ENCODE data around the gene NRG2.
A peak's percentile ranks its signal among the peaks of the same experiment; 100 is the strongest.

The NRG2 gene

GRCh38 chr5:139942243-139942642 lies 100.9 kb downstream of the NRG2 start:
- DNase-seq (ENCODE audit: low spot score): no peak

- DNase-seq (ENCODE audit: low spot score): no peak
Observed at GRCh38 chr5:139930406-139930805, 112.7 kb downstream of the NRG2 start.

- no peak for DNase-seq (ENCODE audit: low spot score)
Observed at GRCh38 chr5:139926797-139927503, 116.1 kb downstream of the NRG2 start.

GRCh38 chr5:139925650-139926640 lies 117.2 kb downstream of the NRG2 start:
- peak; percentile 30 for DNase-seq (ENCODE audit: low spot score)

GRCh38 chr5:139925216-139925562 lies 117.9 kb downstream of the NRG2 start:
- no peak for DNase-seq (ENCODE audit: low spot score)

GRCh38 chr5:139924294-139925215 lies 118.5 kb downstream of the NRG2 start:
- DNase-seq (ENCODE audit: low spot score): peak; percentile 30

GRCh38 chr5:139919308-139919707 lies 123.8 kb downstream of the NRG2 start:
- DNase-seq (ENCODE audit: low spot score): no peak

- no peak for DNase-seq (ENCODE audit: low spot score)
Observed at GRCh38 chr5:139915834-139916233, 127.3 kb downstream of the NRG2 start.

GRCh38 chr5:139915266-139915665 lies 127.8 kb downstream of the NRG2 start:
- DNase-seq (ENCODE audit: low spot score): no peak

- peak; percentile 26 for DNase-seq (ENCODE audit: low spot score)
Observed at GRCh38 chr5:139914218-139914807, 128.8 kb downstream of the NRG2 start.

GRCh38 chr5:139912804-139913203 lies 130.3 kb downstream of the NRG2 start:
- DNase-seq (ENCODE audit: low spot score): no peak

GRCh38 chr5:139912158-139912557 lies 130.9 kb downstream of the NRG2 start:
- peak; percentile 20 for DNase-seq (ENCODE audit: low spot score)

GRCh38 chr5:139911425-139912120 lies 131.5 kb downstream of the NRG2 start:
- DNase-seq (ENCODE audit: low spot score): peak; percentile 21

GRCh38 chr5:139910901-139911300 lies 132.2 kb downstream of the NRG2 start:
- DNase-seq (ENCODE audit: low spot score): no peak

GRCh38 chr5:139910036-139910435 lies 133.1 kb downstream of the NRG2 start:
- peak; percentile 29 for DNase-seq (ENCODE audit: low spot score)

GRCh38 chr5:139908749-139909148 lies 134.3 kb downstream of the NRG2 start:
- no peak for DNase-seq (ENCODE audit: low spot score)

- no peak for DNase-seq (ENCODE audit: low spot score)
Observed at GRCh38 chr5:139906661-139907060, 136.4 kb downstream of the NRG2 start.

- peak; percentile 69 for DNase-seq (ENCODE audit: low spot score)
Observed at GRCh38 chr5:139904816-139905661, 138.1 kb downstream of the NRG2 start.

- DNase-seq (ENCODE audit: low spot score): no peak
Observed at GRCh38 chr5:139904566-139904815, 138.6 kb downstream of the NRG2 start.

- peak; percentile 75 for DNase-seq (ENCODE audit: low spot score)
Observed at GRCh38 chr5:139903795-139904565, 139.1 kb downstream of the NRG2 start.
